HCT116 (cell line): ENCODE measurements around the gene CACNB1. TPM values are rescaled to one million over a fixed set of nuclear protein-coding genes. Genes with fewer than 3 reads are reported as not detected.

Experiments used
- ATAC-seq: fragments of 200-7000 bp; cut with Tn5 transposase; 2 replicates; pipeline ENCODE4 v1.9.1; 2020; ENCODE audit warnings: mild to moderate bottlenecking, moderate library complexity
- BruUV-seq: library from RNA; stranded (reverse); fragments of 400-500 nt; replicated peaks from 2 replicates; lab custom pipeline; 2021; lab: Mats Ljungman, UMichigan
- CTCF ChIA-PET: fragments of 300-600 bp; sonication (Branson Sonifier 250); formaldehyde crosslinking; loops from one replicate; lab custom pipeline; 2021; ENCODE audit warnings: antibody characterized with exemption; lab: Charles Lee
- POLR2A ChIA-PET: fragments of 300-600, 350-600 bp; sonication (Branson Sonifier 250); formaldehyde crosslinking; loops from one replicate; lab custom pipeline; 2021; ENCODE audit warnings: antibody characterized with exemption; lab: Charles Lee
- RAD21 ChIA-PET, 2 experiments: fragments of 300-600 bp; sonication (Branson Sonifier 250); formaldehyde crosslinking; loops; one replicate each; lab custom pipeline; 2023; ENCODE audit warnings: low total read pairs in 2 of 2; ENCODE audit not compliant: uncharacterized antibody in 2 of 2, unreplicated experiment in 2 of 2, low non-redundant PET in 1 of 2; lab: Charles Lee
- DNase-seq: peaks from one replicate; pipeline ENCODE4 v3.0.0-alpha.2; 2010; ENCODE audit warnings: low read depth, low spot score
- H2AFZ ChIP-seq: fragments of 200-600 bp; shearing (Covaris generic), sonication (generic); 2 replicates; pipeline ENCODE4 v1.6.1; 2017; ENCODE audit warnings: low read depth, mixed run types, mixed read lengths, antibody characterized with exemption, low read length; ENCODE audit not compliant: poor library complexity, severe bottlenecking
- H3K27ac ChIP-seq: 2 replicates; pipeline ENCODE4 v1.5.1; 2012; ENCODE audit warnings: low read depth, low read length
- H3K27me3 ChIP-seq: fragments of 200-600 bp; sonication (generic); 2 replicates; pipeline ENCODE4 v1.6.1; 2016; ENCODE audit warnings: mixed run types, low read length, mixed read lengths; ENCODE audit not compliant: insufficient read depth
- H3K36me3 ChIP-seq, 2 experiments: fragments of 200-500 bp in 1 of 2; fragments of 200-600 bp in 1 of 2; sonication (Bioruptor generic) in 1 of 2; sonication (generic) in 1 of 2; 2 replicates each; pipeline versions ENCODE4 v1.5.1 to v1.6.1; 2014 to 2016; ENCODE audit warnings: low read length in 2 of 2, inconsistent platforms in 1 of 2, mixed read lengths in 1 of 2, mixed run types in 1 of 2; ENCODE audit not compliant: insufficient read depth in 2 of 2, control insufficient read depth in 1 of 2
- H3K4me1 ChIP-seq, 2 experiments: fragments of 200-600 bp in 1 of 2; sonication (generic) in 1 of 2; 2 replicates each; pipeline versions ENCODE4 v1.5.1 to v1.6.1; 2012 to 2017; ENCODE audit warnings: low read length in 2 of 2, inconsistent platforms in 1 of 2, mild to moderate bottlenecking in 1 of 2, mixed read lengths in 1 of 2, mixed run types in 1 of 2, moderate library complexity in 1 of 2; ENCODE audit not compliant: insufficient read depth in 2 of 2, control insufficient read depth in 1 of 2
- H3K4me2 ChIP-seq: fragments of 200-600 bp; sonication (generic); 2 replicates; pipeline ENCODE4 v1.6.1; 2017; ENCODE audit warnings: mixed run types, low read length, mixed read lengths
- H3K4me3 ChIP-seq, 2 experiments: fragments of 200-600 bp in 1 of 2; sonication (generic) in 1 of 2; replicated peaks in 1 of 2; 2 replicates each; pipeline ENCODE4 v1.5.1; 2011 to 2016; ENCODE audit warnings: low read length in 2 of 2, control low read depth in 1 of 2, low read depth in 1 of 2, mild to moderate bottlenecking in 1 of 2, mixed read lengths in 1 of 2, mixed run types in 1 of 2
- H3K79me2 ChIP-seq: fragments of 200-600 bp; sonication (generic); 2 replicates; pipeline ENCODE4 v1.6.1; 2017; ENCODE audit warnings: mild to moderate bottlenecking, mixed run types, low read length, moderate library complexity, mixed read lengths; ENCODE audit not compliant: insufficient read depth
- H3K9ac ChIP-seq: fragments of 200-600 bp; sonication (generic); 2 replicates; pipeline ENCODE4 v1.6.1; 2016; ENCODE audit warnings: low read length, mixed read lengths
- H3K9me2 ChIP-seq: fragments of 200-600 bp; sonication (generic), shearing (Covaris generic); 2 replicates; pipeline ENCODE4 v1.6.1; 2017; ENCODE audit warnings: mixed run types, mild to moderate bottlenecking, moderate library complexity; ENCODE audit not compliant: insufficient read depth
- H3K9me3 ChIP-seq, 2 experiments: fragments of 200-500 bp in 1 of 2; fragments of 200-600 bp in 1 of 2; sonication (Bioruptor generic) in 1 of 2; sonication (generic) in 1 of 2; 2 replicates each; pipeline ENCODE4 v1.6.1; 2014 to 2017; ENCODE audit warnings: low read length in 2 of 2, mixed read lengths in 2 of 2, inconsistent platforms in 1 of 2, low read depth in 1 of 2, mild to moderate bottlenecking in 1 of 2, mixed run types in 1 of 2, moderate library complexity in 1 of 2; ENCODE audit not compliant: control insufficient read depth in 1 of 2, insufficient read depth in 1 of 2
- H4K20me1 ChIP-seq: fragments of 200-600 bp; sonication (generic), shearing (Covaris generic); 2 replicates; pipeline ENCODE4 v1.6.1; 2017; ENCODE audit warnings: mixed run types, mild to moderate bottlenecking, moderate library complexity; ENCODE audit not compliant: insufficient read depth
- CBX3 ChIP-seq: IDR thresholded peaks from 2 replicates; pipeline ENCODE4 v1.6.1; 2012; ENCODE audit warnings: low read depth
- CEBPB ChIP-seq: IDR thresholded peaks from 2 replicates; pipeline ENCODE4 v1.6.1; 2012; ENCODE audit warnings: low read depth
- EGR1 ChIP-seq: IDR thresholded peaks from 2 replicates; pipeline ENCODE4 v1.6.1; 2012; ENCODE audit warnings: low read depth
- ELF1 ChIP-seq: IDR thresholded peaks from 2 replicates; pipeline ENCODE4 v1.6.1; 2012; ENCODE audit warnings: low read depth, borderline replicate concordance
- EZH2 ChIP-seq: fragments of 200-600 bp; sonication (generic); IDR thresholded peaks from 2 replicates; pipeline ENCODE4 v1.6.1; 2017; ENCODE audit warnings: antibody characterized with exemption, mixed run types
- FOSL1 ChIP-seq: IDR thresholded peaks from 2 replicates; pipeline ENCODE4 v1.6.1; 2012; ENCODE audit warnings: low read depth
- JUND ChIP-seq: IDR thresholded peaks from 2 replicates; pipeline ENCODE4 v1.6.1; 2012
- POLR2A ChIP-seq: IDR thresholded peaks from 2 replicates; pipeline ENCODE4 v1.7.0; 2011; ENCODE audit warnings: borderline replicate concordance; ENCODE audit not compliant: insufficient read depth, insufficient read length; ENCODE audit errors: extremely low read depth
- RAD21 ChIP-seq: IDR thresholded peaks from 2 replicates; pipeline ENCODE4 v1.6.1; 2012; ENCODE audit warnings: low read depth, mild to moderate bottlenecking
- SP1 ChIP-seq: IDR thresholded peaks from 2 replicates; pipeline ENCODE4 v1.6.1; 2012; ENCODE audit warnings: low read depth
- SRF ChIP-seq: IDR thresholded peaks from 2 replicates; pipeline ENCODE4 v1.6.1; 2012; ENCODE audit warnings: low read depth
- ZBTB33 ChIP-seq: IDR thresholded peaks from 2 replicates; pipeline ENCODE4 v1.6.1; 2011; ENCODE audit warnings: mild to moderate bottlenecking, low read length, moderate library complexity; ENCODE audit not compliant: insufficient replicate concordance; ENCODE audit errors: extremely low read depth
- ZFX ChIP-seq: fragments of 450-650 bp; IDR thresholded peaks from 2 replicates; pipeline ENCODE4 v1.6.1; 2017
- intact Hi-C: fragments of 100-400 bp; cut with micrococcal nuclease; formaldehyde crosslinking; loops from 2 replicates; pipeline ENCODE4 v1.10.0; 2022
- total RNA-seq: library from RNA; stranded (reverse); gene quantifications from one replicate; pipeline ENCODE4 v1.2.1, GENCODE V29; 2021; ENCODE audit not compliant: unreplicated experiment
- TF ChIP-seq, protein P1 (sequence below), 3 experiments: fragments of 200-600 bp in 1 of 3; sonication (generic) in 1 of 3; IDR thresholded peaks in 2 of 3; conservative IDR thresholded peaks in 1 of 3; 2 replicates each; pipeline ENCODE4 v1.5.1; 2012 to 2017; ENCODE audit warnings: low read depth in 2 of 3, low read length in 2 of 3, antibody characterized with exemption in 1 of 3, borderline replicate concordance in 1 of 3, control low read depth in 1 of 3, mild to moderate bottlenecking in 1 of 3, mixed read lengths in 1 of 3, mixed run types in 1 of 3, moderate library complexity in 1 of 3; ENCODE audit not compliant: insufficient read depth in 1 of 3
- TF ChIP-seq, protein P2 (sequence below): IDR thresholded peaks from 2 replicates; pipeline ENCODE4 v1.6.1; 2012
- TF ChIP-seq, protein P3 (sequence below): IDR thresholded peaks from 2 replicates; pipeline ENCODE4 v1.6.1; 2012; ENCODE audit warnings: low read depth

The CACNB1 gene
- total RNA-seq, 1 experiment from 2014 or later = 13.0 TPM

GRCh38 chr17:39131616-39132015 lies 65.9 kb downstream of the CACNB1 start:
- no peak overlapping the region for H3K4me2 ChIP-seq
- TF ChIP-seq FOSL1 = no peak
- TF ChIP-seq, protein P1, sequence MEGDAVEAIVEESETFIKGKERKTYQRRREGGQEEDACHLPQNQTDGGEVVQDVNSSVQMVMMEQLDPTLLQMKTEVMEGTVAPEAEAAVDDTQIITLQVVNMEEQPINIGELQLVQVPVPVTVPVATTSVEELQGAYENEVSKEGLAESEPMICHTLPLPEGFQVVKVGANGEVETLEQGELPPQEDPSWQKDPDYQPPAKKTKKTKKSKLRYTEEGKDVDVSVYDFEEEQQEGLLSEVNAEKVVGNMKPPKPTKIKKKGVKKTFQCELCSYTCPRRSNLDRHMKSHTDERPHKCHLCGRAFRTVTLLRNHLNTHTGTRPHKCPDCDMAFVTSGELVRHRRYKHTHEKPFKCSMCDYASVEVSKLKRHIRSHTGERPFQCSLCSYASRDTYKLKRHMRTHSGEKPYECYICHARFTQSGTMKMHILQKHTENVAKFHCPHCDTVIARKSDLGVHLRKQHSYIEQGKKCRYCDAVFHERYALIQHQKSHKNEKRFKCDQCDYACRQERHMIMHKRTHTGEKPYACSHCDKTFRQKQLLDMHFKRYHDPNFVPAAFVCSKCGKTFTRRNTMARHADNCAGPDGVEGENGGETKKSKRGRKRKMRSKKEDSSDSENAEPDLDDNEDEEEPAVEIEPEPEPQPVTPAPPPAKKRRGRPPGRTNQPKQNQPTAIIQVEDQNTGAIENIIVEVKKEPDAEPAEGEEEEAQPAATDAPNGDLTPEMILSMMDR (IDR thresholded peaks at IDR 0.05 in 2 of 3, conservative IDR thresholded peaks at IDR 0.05 in 1 of 3; ENCODE audit: borderline replicate concordance in 1 of 3, insufficient read depth in 1 of 3, low read depth in 2 of 3, low read length in 2 of 3) = no peak
- TF ChIP-seq CEBPB = no peak
- no peak for TF ChIP-seq EGR1
- no peak for TF ChIP-seq ZBTB33
- no peak for TF ChIP-seq EZH2
- no peak for TF ChIP-seq RAD21
- no peak for TF ChIP-seq CBX3
- no peak for TF ChIP-seq ZFX
- no peak for TF ChIP-seq SP1
- TF ChIP-seq, protein P2, sequence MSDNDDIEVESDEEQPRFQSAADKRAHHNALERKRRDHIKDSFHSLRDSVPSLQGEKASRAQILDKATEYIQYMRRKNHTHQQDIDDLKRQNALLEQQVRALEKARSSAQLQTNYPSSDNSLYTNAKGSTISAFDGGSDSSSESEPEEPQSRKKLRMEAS = no peak
- TF ChIP-seq POLR2A = no peak
- TF ChIP-seq, protein P3, sequence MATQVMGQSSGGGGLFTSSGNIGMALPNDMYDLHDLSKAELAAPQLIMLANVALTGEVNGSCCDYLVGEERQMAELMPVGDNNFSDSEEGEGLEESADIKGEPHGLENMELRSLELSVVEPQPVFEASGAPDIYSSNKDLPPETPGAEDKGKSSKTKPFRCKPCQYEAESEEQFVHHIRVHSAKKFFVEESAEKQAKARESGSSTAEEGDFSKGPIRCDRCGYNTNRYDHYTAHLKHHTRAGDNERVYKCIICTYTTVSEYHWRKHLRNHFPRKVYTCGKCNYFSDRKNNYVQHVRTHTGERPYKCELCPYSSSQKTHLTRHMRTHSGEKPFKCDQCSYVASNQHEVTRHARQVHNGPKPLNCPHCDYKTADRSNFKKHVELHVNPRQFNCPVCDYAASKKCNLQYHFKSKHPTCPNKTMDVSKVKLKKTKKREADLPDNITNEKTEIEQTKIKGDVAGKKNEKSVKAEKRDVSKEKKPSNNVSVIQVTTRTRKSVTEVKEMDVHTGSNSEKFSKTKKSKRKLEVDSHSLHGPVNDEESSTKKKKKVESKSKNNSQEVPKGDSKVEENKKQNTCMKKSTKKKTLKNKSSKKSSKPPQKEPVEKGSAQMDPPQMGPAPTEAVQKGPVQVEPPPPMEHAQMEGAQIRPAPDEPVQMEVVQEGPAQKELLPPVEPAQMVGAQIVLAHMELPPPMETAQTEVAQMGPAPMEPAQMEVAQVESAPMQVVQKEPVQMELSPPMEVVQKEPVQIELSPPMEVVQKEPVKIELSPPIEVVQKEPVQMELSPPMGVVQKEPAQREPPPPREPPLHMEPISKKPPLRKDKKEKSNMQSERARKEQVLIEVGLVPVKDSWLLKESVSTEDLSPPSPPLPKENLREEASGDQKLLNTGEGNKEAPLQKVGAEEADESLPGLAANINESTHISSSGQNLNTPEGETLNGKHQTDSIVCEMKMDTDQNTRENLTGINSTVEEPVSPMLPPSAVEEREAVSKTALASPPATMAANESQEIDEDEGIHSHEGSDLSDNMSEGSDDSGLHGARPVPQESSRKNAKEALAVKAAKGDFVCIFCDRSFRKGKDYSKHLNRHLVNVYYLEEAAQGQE = no peak
- no peak for TF ChIP-seq SRF
- TF ChIP-seq ELF1 = no peak
- TF ChIP-seq JUND = no peak
- TF ChIP-seq, all 23 proteins: peak for 0
- H2AFZ ChIP-seq = no peak overlapping the region
- no peaks in the 10 kb centered on the region for H3K36me3 ChIP-seq
- no peaks in the 10 kb centered on the region for H3K27me3 ChIP-seq
- ATAC-seq (no peak), DNase-seq (no peak)
- POLR2A ChIA-PET = no interaction called here
- peaks cover 0 to 6% of the 10 kb centered on the region in 2 experiments; a peak in 1 of 4 replicates for H3K4me1 ChIP-seq
- BruUV-seq = no TSS peak
- CTCF ChIA-PET = no interaction called here
- H3K9ac ChIP-seq = no peak overlapping the region
- intact Hi-C loops = no loop called here
- no peaks in the 10 kb centered on the region for H3K9me3 ChIP-seq
- H3K27ac ChIP-seq = no peak overlapping the region
- RAD21 ChIA-PET = no interaction called here
- no peaks in the 10 kb centered on the region for H3K79me2 ChIP-seq
- no peaks in the 10 kb centered on the region for H3K9me2 ChIP-seq
- H3K4me3 ChIP-seq = no peak overlapping the region
- no peaks in the 10 kb centered on the region for H4K20me1 ChIP-seq
